Activated CD8-positive, alpha-beta memory T cell treated with anti-CD3 and anti-CD28 coated beads, Interleukin-2, amount 50 U/mL, for 1 hour (primary cell): ENCODE data around the gene SNX5.

Experiments
- DNase-seq: peaks from one replicate; pipeline ENCODE4 v3.0.0-alpha.2; 2020; ENCODE audit errors: extremely low read depth

The SNX5 gene

GRCh38 chr20:17968366-17969277, at the start of gene SNX5, which contains the start of gene MGME1:
TSS of gene SNX5 (minus strand) at chr20:17968794. CDS start at chr20:17968425, 369 bp downstream.
TSS of gene MGME1 (plus strand) at chr20:17969018. CDS start at chr20:17969860, 842 bp downstream.
- DNase-seq = peak; percentile 96

GRCh38 chr20:18018100-18018499, 49.5 kb upstream of the SNX5 start:
- DNase-seq = no peak

GRCh38 chr20:18016772-18017171, 48.2 kb upstream of the SNX5 start:
- no peak for DNase-seq

- DNase-seq = no peak
Observed at GRCh38 chr20:18014411-18014810, 45.8 kb upstream of the SNX5 start.

GRCh38 chr20:18012901-18013300, 44.3 kb upstream of the SNX5 start:
- no peak for DNase-seq

GRCh38 chr20:18011951-18012645, 43.5 kb upstream of the SNX5 start:
- DNase-seq = no peak

GRCh38 chr20:18011482-18011881, 42.9 kb upstream of the SNX5 start:
- no peak for DNase-seq

GRCh38 chr20:18009116-18009515, 40.5 kb upstream of the SNX5 start:
- DNase-seq = no peak

GRCh38 chr20:18007534-18008292, 39.1 kb upstream of the SNX5 start:
- no peak for DNase-seq

- DNase-seq = no peak
Observed at GRCh38 chr20:18006684-18007083, 38.1 kb upstream of the SNX5 start.

- DNase-seq = no peak
Observed at GRCh38 chr20:18005990-18006364, 37.4 kb upstream of the SNX5 start.

GRCh38 chr20:18005170-18005989, 36.8 kb upstream of the SNX5 start:
- DNase-seq = no peak

GRCh38 chr20:18004384-18005031, 35.9 kb upstream of the SNX5 start:
- DNase-seq = no peak

- DNase-seq = no peak
Observed at GRCh38 chr20:18003897-18004296, 35.3 kb upstream of the SNX5 start.

- DNase-seq = no peak
Observed at GRCh38 chr20:18001131-18001921, 32.7 kb upstream of the SNX5 start.

GRCh38 chr20:17999566-17999965, 31.0 kb upstream of the SNX5 start:
- DNase-seq = no peak

- no peak for DNase-seq
Observed at GRCh38 chr20:17998446-17998845, 29.9 kb upstream of the SNX5 start.

- no peak for DNase-seq
Observed at GRCh38 chr20:17995967-17996819, 27.6 kb upstream of the SNX5 start.

- no peak for DNase-seq
Observed at GRCh38 chr20:17993546-17993945, 25.0 kb upstream of the SNX5 start.
